HCT116 (cell line): ENCODE results near the gene ANAPC2.
A peak's percentile ranks its signal among the peaks of the same experiment; 100 is the strongest.

ENCODE experiments used
- CTCF ChIP-seq, 3 experiments: fragments of 200-600 bp in 1 of 3; sonication (generic) in 1 of 3; IDR thresholded peaks in 2 of 3; conservative IDR thresholded peaks in 1 of 3; 2 replicates each; pipeline ENCODE4 v1.5.1; 2012 to 2017; ENCODE audit warnings: low read depth in 2 of 3, low read length in 2 of 3, antibody characterized with exemption in 1 of 3, borderline replicate concordance in 1 of 3, control low read depth in 1 of 3, mild to moderate bottlenecking in 1 of 3, mixed read lengths in 1 of 3, mixed run types in 1 of 3, moderate library complexity in 1 of 3; ENCODE audit not compliant: insufficient read depth in 1 of 3
- EZH2 ChIP-seq: fragments of 200-600 bp; sonication (generic); IDR thresholded peaks from 2 replicates; pipeline ENCODE4 v1.6.1; 2017; ENCODE audit warnings: antibody characterized with exemption, mixed run types
- EZH2phosphoT487 ChIP-seq: fragments of 200-600 bp; IDR thresholded peaks from 2 replicates; pipeline ENCODE4 v1.6.1; 2018; ENCODE audit warnings: antibody characterized with exemption, borderline replicate concordance
- JUND ChIP-seq: IDR thresholded peaks from 2 replicates; pipeline ENCODE4 v1.6.1; 2012
- POLR2A ChIP-seq: IDR thresholded peaks from 2 replicates; pipeline ENCODE4 v1.7.0; 2011; ENCODE audit warnings: borderline replicate concordance; ENCODE audit not compliant: insufficient read depth, insufficient read length; ENCODE audit errors: extremely low read depth
- POLR2AphosphoS5 ChIP-seq: IDR thresholded peaks from 2 replicates; pipeline ENCODE4 v1.6.1; 2011; ENCODE audit warnings: mild to moderate bottlenecking, low read depth, low read length, moderate library complexity
- SIN3A ChIP-seq: IDR thresholded peaks from 2 replicates; pipeline ENCODE4 v1.6.1; 2012; ENCODE audit warnings: low read depth
- ZNF274 ChIP-seq: fragments of 200-500 bp; sonication (Bioruptor generic); IDR thresholded peaks from 2 replicates; pipeline ENCODE4 v1.6.1; 2014; ENCODE audit warnings: mild to moderate bottlenecking, low read depth, low read length, inconsistent platforms

- peak in 2 of 3 experiments; percentile 30 to 40; a peak in 3 of 6 replicates for TF ChIP-seq CTCF (IDR thresholded peaks at IDR 0.05 in 2 of 3, conservative IDR thresholded peaks at IDR 0.05 in 1 of 3; ENCODE audit: borderline replicate concordance in 1 of 3, insufficient read depth in 1 of 3, low read depth in 2 of 3, low read length in 2 of 3)
- 0 out of 2 replicates have a peak, but pooled peaks have one; percentile 22 for TF ChIP-seq POLR2AphosphoS5
- TF ChIP-seq EZH2: no peak
- no peak for TF ChIP-seq POLR2A
- TF ChIP-seq ZNF274: no peak
- no peak for TF ChIP-seq JUND
- no peak for TF ChIP-seq EZH2phosphoT487
- TF ChIP-seq SIN3A: no peak
These were observed 2.0 kb upstream of the ANAPC2 start for GRCh38 chr9:137190315-137190856.
